ENCODE data around the gene RNF38.
A peak's percentile ranks its signal among the peaks of the same experiment; 100 is the strongest.
"Not testable (repeated sequence)": the region's sequence is repeated elsewhere in the genome, so short reads cannot be mapped to it uniquely, and the experiment has no call there.

RNF38 gene

DNA sequence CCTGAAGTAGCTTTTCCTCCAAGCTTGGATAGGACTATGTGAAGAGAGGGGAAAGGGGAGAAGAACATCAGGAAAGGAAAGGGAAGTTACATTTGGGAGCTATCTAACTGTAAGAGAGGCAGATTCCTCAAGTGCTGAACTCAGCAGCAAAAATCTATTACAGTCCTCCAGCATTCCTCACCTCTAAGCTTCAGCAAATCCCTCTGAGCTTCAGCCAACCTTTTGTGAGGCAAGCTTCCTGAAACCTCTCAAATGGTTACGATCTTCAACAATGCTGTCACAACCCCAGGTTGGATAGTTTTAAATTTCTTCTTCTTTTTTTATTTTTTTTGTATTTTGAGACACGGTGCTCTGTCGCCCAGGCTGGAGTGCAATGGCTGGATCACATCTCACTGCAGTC lies 2.5 kb upstream of the RNF38 start:
- no peak for DNase-seq

DNA sequence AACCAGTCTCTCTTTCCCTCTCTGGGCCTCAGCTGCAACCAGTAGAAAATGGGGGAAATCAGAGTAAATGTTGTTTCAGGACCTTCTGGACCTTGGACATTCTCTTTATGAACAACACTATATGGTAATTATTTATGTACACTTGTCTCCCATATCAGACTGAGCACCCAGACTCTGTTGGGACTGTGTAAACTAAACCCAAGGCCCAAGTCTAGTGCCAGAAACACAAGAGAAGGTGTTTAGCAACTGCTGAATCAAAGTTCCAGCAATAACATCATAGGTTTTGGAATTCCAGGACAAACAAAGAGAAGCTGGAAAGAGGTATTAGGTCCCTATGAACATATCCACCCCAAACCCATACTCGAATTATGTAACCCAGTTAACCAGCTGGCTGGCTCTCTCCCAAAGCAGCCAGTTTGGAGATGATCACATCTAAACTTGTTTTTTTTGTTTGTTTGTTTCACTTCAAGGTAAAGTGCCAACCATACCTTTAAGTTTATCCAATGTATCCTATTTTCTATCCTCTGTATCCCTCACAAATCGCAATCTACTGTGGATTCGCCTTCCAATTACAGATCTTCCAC lies 1.9 kb upstream of the RNF38 start:
- DNase-seq: no peak

GRCh38 chr9:36401164-36401740 lies 1.2 kb upstream of the RNF38 start:
- DNase-seq: peak; percentile 86

GRCh38 chr9:36400332-36401163 lies 479 bp upstream of the RNF38 start:
- DNase-seq: peak; percentile 93

DNA sequence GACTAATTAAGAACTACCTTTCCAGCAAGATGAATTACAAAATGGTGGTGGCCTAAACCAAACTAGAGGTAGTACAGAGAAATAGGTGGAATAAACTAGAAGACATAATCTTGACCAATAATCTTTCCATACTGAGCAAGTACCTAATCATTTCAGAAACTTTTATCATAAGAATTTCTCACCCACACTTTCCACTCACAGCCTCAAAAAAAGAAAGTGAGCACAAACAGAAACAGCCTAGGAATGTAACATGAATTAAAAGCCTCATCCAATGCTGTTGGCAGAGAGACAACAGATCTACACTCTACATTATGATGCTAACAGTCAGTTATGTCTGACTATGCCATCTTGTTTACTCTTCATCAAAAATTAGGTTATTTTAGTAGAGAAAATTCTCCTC lies 1.3 kb downstream of the RNF38 start:
- no peak for DNase-seq

- peak; percentile 2 for DNase-seq
Measured at GRCh38 chr9:36396985-36397384, 3.1 kb downstream of the RNF38 start.

- no peak for DNase-seq
Measured at GRCh38 chr9:36392489-36392888, 7.6 kb downstream of the RNF38 start.

DNA sequence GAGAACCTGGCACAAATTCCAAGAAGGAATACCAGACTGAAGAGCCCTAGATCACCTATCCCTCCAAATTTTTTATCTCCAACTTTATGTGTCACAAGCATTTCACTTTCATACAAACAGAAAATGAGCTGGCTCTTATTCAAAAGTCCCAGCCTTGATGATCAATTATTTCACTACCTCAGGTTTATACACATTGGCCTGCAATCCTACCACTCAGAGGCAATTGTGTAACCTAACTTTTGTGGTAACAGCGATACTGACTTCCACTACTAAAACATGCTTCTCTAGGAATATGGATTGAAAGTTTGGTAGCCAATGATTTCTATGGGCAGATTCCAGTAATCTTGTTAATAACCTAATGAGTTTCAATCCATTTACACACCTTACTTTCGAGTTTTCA lies 10.5 kb downstream of the RNF38 start:
- no peak for DNase-seq

DNA sequence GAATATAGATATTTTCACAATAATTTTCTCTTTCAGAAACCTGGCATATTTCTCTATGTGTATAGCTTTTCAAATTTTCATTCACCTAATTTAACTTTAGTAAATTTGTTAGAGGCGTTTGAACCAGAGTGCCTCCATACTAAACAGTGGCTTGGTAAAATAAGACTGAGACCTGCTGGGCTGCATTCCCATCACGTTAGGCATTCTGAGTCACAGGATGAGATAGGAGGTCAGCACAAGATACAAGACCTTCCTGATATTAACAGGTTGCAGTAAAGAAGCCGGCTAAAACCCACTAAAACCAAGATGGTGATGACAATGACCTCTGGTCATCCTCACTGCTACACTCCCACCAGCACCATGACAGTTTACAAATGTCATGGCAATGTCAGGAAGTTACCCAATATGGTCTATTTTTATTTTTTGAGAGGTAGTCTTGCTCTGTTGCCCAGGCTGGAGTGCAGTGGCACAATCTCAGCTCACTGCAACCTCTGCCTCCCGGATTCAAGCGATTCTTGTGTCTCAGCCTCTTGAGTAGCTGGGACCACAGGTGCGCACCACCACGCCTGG lies 13.6 kb downstream of the RNF38 start:
- not testable (repeated sequence) for DNase-seq

GRCh38 chr9:36382484-36382883 lies 17.6 kb downstream of the RNF38 start:
- no peak for DNase-seq

GRCh38 chr9:36364577-36364976 lies 35.5 kb downstream of the RNF38 start:
- DNase-seq: no peak

DNA sequence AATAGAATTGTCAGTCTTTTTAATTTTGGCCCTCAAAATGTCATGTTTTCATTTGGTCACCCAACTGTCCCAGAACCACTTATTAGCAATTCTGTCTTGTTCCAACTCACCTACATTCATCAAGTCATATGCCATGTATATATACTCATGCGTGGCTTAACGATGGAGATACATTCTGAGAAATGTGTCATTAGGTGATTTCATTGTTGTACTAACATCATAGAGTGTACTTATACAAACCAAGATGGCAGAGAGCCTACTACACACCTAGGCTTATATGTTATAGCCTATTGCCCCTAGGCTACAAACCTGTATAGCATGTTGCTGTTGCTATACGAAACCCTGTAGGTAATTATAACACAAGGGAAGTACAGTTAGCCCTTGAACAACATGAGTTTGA lies 36.6 kb downstream of the RNF38 start:
- no peak for DNase-seq

- no peak for DNase-seq
Measured at GRCh38 chr9:36358486-36358885, 41.6 kb downstream of the RNF38 start.

- no peak for DNase-seq
Measured at GRCh38 chr9:36357639-36358038, 42.4 kb downstream of the RNF38 start.

- no peak for DNase-seq
Measured at GRCh38 chr9:36346569-36346968, 53.5 kb downstream of the RNF38 start.

GRCh38 chr9:36345103-36345846 lies 54.8 kb downstream of the RNF38 start:
- no peak for DNase-seq

- DNase-seq: peak; percentile 62
Measured at GRCh38 chr9:36341936-36342577, 58.0 kb downstream of the RNF38 start.

DNA sequence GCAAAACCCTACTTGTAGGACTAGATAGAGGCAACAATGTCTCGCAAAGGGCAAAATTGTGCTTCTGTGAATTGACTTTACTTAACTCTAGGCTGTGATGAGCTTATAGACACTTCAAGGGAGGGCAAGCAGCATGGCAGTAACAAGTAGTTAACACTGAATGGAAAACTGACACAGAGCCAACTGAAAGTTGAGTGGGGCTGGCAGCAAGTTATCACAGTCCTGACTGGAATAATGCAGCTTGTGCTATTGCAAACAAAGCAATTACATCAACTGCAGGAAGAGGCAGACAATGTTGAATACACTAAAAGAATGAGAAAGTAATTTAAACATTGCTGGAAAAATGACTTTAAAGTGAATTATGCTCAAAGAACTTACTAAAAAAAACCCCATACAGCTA lies 62.2 kb downstream of the RNF38 start:
- no peak for DNase-seq

DNA sequence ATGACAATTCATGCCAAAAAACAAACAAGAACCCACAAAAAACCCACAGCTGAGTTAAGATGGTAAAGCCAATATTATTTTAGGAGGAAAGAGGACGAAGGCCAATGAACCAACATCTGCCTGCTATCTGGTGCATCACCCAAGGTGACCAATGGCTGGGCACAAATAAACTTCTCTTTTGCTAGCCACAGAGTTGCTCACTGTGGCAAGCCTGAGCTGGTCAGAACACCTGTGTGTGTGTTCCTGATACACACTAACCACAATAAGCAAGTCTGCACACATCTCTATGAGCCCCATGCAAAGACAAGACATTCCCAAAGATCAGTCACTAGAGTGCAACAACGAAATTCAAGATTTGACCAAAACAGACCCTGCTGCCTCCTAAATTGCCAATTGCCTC lies 63.1 kb downstream of the RNF38 start:
- no peak for DNase-seq

- no peak for DNase-seq
Measured at GRCh38 chr9:36336131-36336907, 63.8 kb downstream of the RNF38 start.

DNA sequence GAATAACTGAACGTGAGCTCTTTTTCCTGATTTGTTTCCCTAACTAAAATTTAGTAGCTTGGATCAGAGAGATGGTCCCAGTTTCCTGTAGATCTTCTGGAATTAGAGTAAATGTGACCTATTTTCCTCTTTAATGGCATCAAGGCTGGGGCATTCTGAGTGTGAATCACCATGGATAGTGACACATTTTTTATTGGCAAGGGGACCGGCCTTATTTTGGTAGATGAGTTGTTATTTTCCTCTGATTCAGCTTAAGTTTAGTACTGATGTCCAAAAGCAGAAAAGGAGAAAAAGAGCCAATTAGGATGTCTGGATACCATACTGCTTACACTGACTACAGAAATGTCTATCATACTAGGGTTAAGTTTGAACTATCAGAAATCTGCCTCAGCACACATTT lies 68.1 kb downstream of the RNF38 start:
- DNase-seq: no peak

All from DMS53 (cell line).